ENCODE measurements around the gene ZPBP2. TPM values are rescaled to one million over a fixed set of nuclear protein-coding genes. Genes with fewer than 3 reads are reported as not detected.

ZPBP2 gene, protein sequence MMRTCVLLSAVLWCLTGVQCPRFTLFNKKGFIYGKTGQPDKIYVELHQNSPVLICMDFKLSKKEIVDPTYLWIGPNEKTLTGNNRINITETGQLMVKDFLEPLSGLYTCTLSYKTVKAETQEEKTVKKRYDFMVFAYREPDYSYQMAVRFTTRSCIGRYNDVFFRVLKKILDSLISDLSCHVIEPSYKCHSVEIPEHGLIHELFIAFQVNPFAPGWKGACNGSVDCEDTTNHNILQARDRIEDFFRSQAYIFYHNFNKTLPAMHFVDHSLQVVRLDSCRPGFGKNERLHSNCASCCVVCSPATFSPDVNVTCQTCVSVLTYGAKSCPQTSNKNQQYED
- not detected for polyA plus RNA-seq (2013, experiment 1 of 2)
- polyA plus RNA-seq (2013, experiment 2 of 2) = not detected

DNA sequence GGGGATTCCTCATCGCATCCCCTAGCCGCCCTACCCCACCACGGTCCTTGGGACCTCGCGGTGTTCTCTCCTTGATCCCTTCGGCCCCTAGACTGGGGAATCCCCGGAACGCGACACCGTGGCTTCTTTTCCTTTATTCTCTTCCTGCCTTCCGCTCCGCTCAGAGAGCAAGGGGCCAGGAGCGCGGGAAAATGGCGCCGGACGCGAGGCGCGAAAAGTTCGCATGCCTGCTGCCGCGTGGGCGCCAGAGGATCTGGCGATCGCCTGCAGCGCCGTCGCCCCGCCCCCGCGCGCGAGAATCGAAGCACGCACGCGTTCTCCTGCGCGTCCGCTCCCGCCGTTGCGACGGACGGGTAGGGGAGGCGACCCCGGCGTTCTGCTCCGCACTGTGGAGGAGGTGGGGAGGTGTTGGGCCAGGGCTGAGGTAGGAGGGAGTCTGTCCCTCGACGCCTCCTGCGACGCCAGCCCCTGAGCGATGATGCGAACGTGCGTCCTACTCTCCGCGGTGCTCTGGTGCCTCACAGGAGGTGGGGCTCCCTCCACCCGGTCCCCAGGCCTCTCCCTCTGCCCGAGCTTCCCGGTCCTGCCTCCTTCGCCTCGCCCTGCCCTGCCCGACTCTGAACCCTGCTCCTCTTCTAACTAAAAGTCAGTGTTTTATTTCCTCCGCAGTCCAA, at the start of gene ZPBP2:
TSS of gene ZPBP2 (plus strand) at position 323 of the 674 bp plus-strand sequence. CDS start at position 476, 153 bp downstream.
- WGBS, 2 donors (ENCODE audit: extremely low coverage in 2 of 2, insufficient read length in 2 of 2, insufficient replicate concordance in 1 of 2) = no CpG with 5 or more reads among the region's 67 CpGs

DNA sequence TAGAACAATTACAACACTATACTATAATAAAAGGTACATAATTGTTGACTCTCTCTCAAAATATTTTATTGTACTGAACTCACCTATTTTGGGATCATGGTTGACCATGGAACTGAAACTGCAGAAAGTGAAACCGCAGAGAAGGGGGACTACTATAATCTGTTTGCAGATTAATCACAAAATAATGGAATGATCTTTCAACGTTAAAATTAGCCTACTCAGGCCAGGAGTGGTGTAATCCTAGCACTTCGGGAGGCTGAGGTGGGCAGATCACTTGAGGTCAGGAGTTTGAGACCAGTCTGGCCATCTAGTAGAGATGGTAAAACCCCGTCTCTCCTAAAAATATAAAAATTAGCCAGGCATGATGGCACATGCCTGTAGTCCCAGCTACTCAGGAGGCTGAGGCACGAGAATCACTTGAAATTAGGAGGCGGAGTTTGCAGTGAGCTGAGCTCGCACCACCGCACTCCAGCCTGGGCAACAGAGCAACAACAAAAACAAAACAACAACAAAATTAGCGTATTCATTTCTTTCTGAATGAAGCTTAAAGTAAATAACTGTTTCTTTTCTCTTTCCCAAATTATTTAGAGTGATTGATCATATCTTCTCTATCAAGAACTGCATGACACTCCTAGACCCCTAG, 49.5 kb upstream of the ZPBP2 start:
- Histone ChIP-seq H2BK5ac (ENCODE audit: low read length) (no peak overlapping the region), H3K14ac (ENCODE audit: low read length) (no peak overlapping the region), H4K8ac (ENCODE audit: low read depth, low read length) (no peak overlapping the region), H2AFZ (ENCODE audit: low read length) (no peak overlapping the region), H2BK12ac (ENCODE audit: low read length) (no peak overlapping the region), H2AK5ac (ENCODE audit: low read depth, low read length) (no peak overlapping the region), H4K91ac (ENCODE audit: low read depth, low read length, poor library complexity) (no peak overlapping the region), H3K79me1 (ENCODE audit: low read depth, low read length) (no peaks in the 10 kb centered on the region), H2BK15ac (ENCODE audit: low read length) (no peak overlapping the region), H3K27ac (replicated peaks; ENCODE audit: low read length) (no peak overlapping the region), H3K4me3 (ENCODE audit: low read length in 2 of 2) (no peak overlapping the region), H3K4me1 (ENCODE audit: control insufficient read depth in 2 of 2, insufficient read depth in 1 of 2, low read depth in 1 of 2, low read length in 2 of 2) (peaks cover 0 to 4% of the 10 kb centered on the region in 2 donors), H3K18ac (ENCODE audit: low read length) (no peak overlapping the region), H3K23ac (ENCODE audit: low read depth, low read length, poor library complexity) (no peak overlapping the region), H3K9ac (ENCODE audit: low read depth, low read length, poor library complexity) (no peak overlapping the region), H3K9me3 (replicated peaks in 1 of 2; ENCODE audit: control insufficient read depth in 2 of 2, insufficient read depth in 1 of 2, low read depth in 1 of 2, low read length in 2 of 2) (peaks cover 2% of the 10 kb centered on the region in 2 donors), H3K27me3 (ENCODE audit: control insufficient read depth in 3 of 3, insufficient read depth in 3 of 3, low read depth in 1 of 3, low read length in 3 of 3) (peaks cover 0 to 21% (median 0%) of the 10 kb centered on the region in 3 experiments), H2BK120ac (ENCODE audit: low read depth, low read length) (no peak overlapping the region), H3K4me2 (ENCODE audit: insufficient read depth, low read length, poor library complexity, severe bottlenecking) (no peak overlapping the region), H3K36me3 (replicated peaks in 1 of 2; ENCODE audit: control insufficient read depth in 2 of 2, insufficient read depth in 2 of 2, low read length in 2 of 2) (no peaks in the 10 kb centered on the region), H3K4ac (ENCODE audit: low read length) (no peak overlapping the region)
- WGBS, 2 donors (ENCODE audit: extremely low coverage in 2 of 2, insufficient read length in 2 of 2, insufficient replicate concordance in 1 of 2) = no CpG with 5 or more reads among the region's 9 CpGs
- no peak for DNase-seq (ENCODE audit: low spot score)

More for the DNA sequence above, at the start of gene ZPBP2:
- Histone ChIP-seq H3K27me3 (ENCODE audit: control insufficient read depth in 3 of 3, insufficient read depth in 3 of 3, low read depth in 1 of 3, low read length in 3 of 3) (peaks cover 4 to 63% (median 26%) of the 10 kb centered on the region in 3 experiments), H2AFZ (ENCODE audit: low read length) (no peak within 1 kb of the TSS), H3K4me3 (ENCODE audit: low read length in 2 of 2) (no peak within 1 kb of the TSS), H3K23ac (ENCODE audit: low read depth, low read length, poor library complexity) (peak within 1 kb of the TSS; percentile 61), H3K14ac (ENCODE audit: low read length) (no peak within 1 kb of the TSS), H4K91ac (ENCODE audit: low read depth, low read length, poor library complexity) (no peak within 1 kb of the TSS), H4K8ac (ENCODE audit: low read depth, low read length) (no peak within 1 kb of the TSS), H3K27ac (replicated peaks; ENCODE audit: low read length) (no peak within 1 kb of the TSS), H2AK5ac (ENCODE audit: low read depth, low read length) (no peak within 1 kb of the TSS), H3K4me1 (ENCODE audit: control insufficient read depth in 2 of 2, insufficient read depth in 1 of 2, low read depth in 1 of 2, low read length in 2 of 2) (no peaks in the 10 kb centered on the region), H2BK120ac (ENCODE audit: low read depth, low read length) (no peak within 1 kb of the TSS), H2BK12ac (ENCODE audit: low read length) (no peak within 1 kb of the TSS), H3K79me1 (ENCODE audit: low read depth, low read length) (no peaks in the 10 kb centered on the region), H3K18ac (ENCODE audit: low read length) (no peak within 1 kb of the TSS), H3K9ac (ENCODE audit: low read depth, low read length, poor library complexity) (no peak within 1 kb of the TSS), H3K4me2 (ENCODE audit: insufficient read depth, low read length, poor library complexity, severe bottlenecking) (no peak within 1 kb of the TSS), H2BK5ac (ENCODE audit: low read length) (no peak within 1 kb of the TSS), H2BK15ac (ENCODE audit: low read length) (no peak within 1 kb of the TSS), H3K4ac (ENCODE audit: low read length) (no peak within 1 kb of the TSS), H3K36me3 (replicated peaks in 1 of 2; ENCODE audit: control insufficient read depth in 2 of 2, insufficient read depth in 2 of 2, low read length in 2 of 2) (no peaks in the 10 kb centered on the region), H3K9me3 (replicated peaks in 1 of 2; ENCODE audit: control insufficient read depth in 2 of 2, insufficient read depth in 1 of 2, low read depth in 1 of 2, low read length in 2 of 2) (peaks cover 2 to 5% of the 10 kb centered on the region in 2 donors)
- no peak for DNase-seq (ENCODE audit: low spot score)

DNA sequence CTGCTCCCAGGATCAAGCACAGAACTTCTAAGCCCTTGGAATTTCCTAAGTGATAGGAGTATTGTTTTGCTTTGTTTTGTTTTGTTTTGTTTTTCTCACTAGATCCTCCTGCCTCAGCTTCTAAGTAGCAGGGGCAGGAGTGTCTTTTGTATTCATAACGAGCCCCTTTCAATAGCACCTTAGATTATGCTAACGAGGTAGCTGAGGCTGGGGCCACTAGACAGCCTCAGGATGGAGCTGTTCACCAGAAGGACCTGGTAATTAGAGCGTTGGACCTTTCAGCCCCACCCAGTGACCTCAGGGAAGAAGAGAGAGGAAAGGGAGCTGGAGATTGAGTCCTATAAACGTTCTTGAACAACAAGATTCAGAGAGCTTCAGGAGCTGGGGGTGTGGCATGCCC, 47.5 kb upstream of the ZPBP2 start:
- Histone ChIP-seq H3K9ac (ENCODE audit: low read depth, low read length, poor library complexity) (no peak overlapping the region), H3K4me1 (ENCODE audit: control insufficient read depth in 2 of 2, insufficient read depth in 1 of 2, low read depth in 1 of 2, low read length in 2 of 2) (peaks cover 0 to 4% of the 10 kb centered on the region in 2 donors), H3K23ac (ENCODE audit: low read depth, low read length, poor library complexity) (no peak overlapping the region), H2BK15ac (ENCODE audit: low read length) (no peak overlapping the region), H3K27ac (replicated peaks; ENCODE audit: low read length) (no peak overlapping the region), H2BK5ac (ENCODE audit: low read length) (no peak overlapping the region), H2AFZ (ENCODE audit: low read length) (no peak overlapping the region), H3K36me3 (replicated peaks in 1 of 2; ENCODE audit: control insufficient read depth in 2 of 2, insufficient read depth in 2 of 2, low read length in 2 of 2) (no peaks in the 10 kb centered on the region), H3K4ac (ENCODE audit: low read length) (no peak overlapping the region), H2AK5ac (ENCODE audit: low read depth, low read length) (no peak overlapping the region), H3K27me3 (ENCODE audit: control insufficient read depth in 3 of 3, insufficient read depth in 3 of 3, low read depth in 1 of 3, low read length in 3 of 3) (peaks cover 0 to 1% (median 0%) of the 10 kb centered on the region in 3 experiments), H4K91ac (ENCODE audit: low read depth, low read length, poor library complexity) (no peak overlapping the region), H3K79me1 (ENCODE audit: low read depth, low read length) (no peaks in the 10 kb centered on the region), H4K8ac (ENCODE audit: low read depth, low read length) (no peak overlapping the region), H2BK12ac (ENCODE audit: low read length) (peak overlapping the region; percentile 3), H2BK120ac (ENCODE audit: low read depth, low read length) (no peak overlapping the region), H3K9me3 (replicated peaks in 1 of 2; ENCODE audit: control insufficient read depth in 2 of 2, insufficient read depth in 1 of 2, low read depth in 1 of 2, low read length in 2 of 2) (peaks cover 5 to 10% of the 10 kb centered on the region in 2 donors), H3K4me2 (ENCODE audit: insufficient read depth, low read length, poor library complexity, severe bottlenecking) (no peak overlapping the region), H3K4me3 (ENCODE audit: low read length in 2 of 2) (no peak overlapping the region), H3K14ac (ENCODE audit: low read length) (no peak overlapping the region), H3K18ac (ENCODE audit: low read length) (no peak overlapping the region)
- WGBS, 2 donors (ENCODE audit: extremely low coverage in 2 of 2, insufficient read length in 2 of 2, insufficient replicate concordance in 1 of 2) = no CpG with 5 or more reads among the region's 4 CpGs
- peak; percentile 17 for DNase-seq (ENCODE audit: low spot score)

DNA sequence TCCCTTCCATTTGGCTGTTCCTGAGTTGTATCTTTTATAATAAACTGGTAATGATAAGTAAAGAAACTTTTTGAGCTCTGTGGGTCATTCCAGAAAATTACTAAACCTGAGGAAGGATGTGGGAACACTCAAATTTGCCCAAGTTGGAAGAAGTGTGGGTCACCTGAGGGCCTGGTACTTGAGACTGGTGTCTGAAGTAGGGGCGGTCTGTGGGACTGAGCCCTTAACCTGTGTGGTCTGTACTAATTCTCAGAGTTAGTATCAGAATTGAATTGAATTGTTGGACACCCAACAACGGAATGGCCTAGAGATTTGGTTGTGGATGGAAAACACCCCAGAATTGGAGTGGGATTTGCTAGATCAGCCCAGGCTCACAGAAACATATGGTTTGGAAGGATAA, 47.0 kb upstream of the ZPBP2 start:
- Histone ChIP-seq H2BK5ac (ENCODE audit: low read length) (no peak overlapping the region), H3K9me3 (replicated peaks in 1 of 2; ENCODE audit: control insufficient read depth in 2 of 2, insufficient read depth in 1 of 2, low read depth in 1 of 2, low read length in 2 of 2) (peaks cover 5 to 10% of the 10 kb centered on the region in 2 donors), H3K4me1 (ENCODE audit: control insufficient read depth in 2 of 2, insufficient read depth in 1 of 2, low read depth in 1 of 2, low read length in 2 of 2) (peaks cover 0 to 4% of the 10 kb centered on the region in 2 donors), H2AFZ (ENCODE audit: low read length) (no peak overlapping the region), H3K23ac (ENCODE audit: low read depth, low read length, poor library complexity) (no peak overlapping the region), H3K18ac (ENCODE audit: low read length) (no peak overlapping the region), H3K4me2 (ENCODE audit: insufficient read depth, low read length, poor library complexity, severe bottlenecking) (no peak overlapping the region), H2AK5ac (ENCODE audit: low read depth, low read length) (no peak overlapping the region), H4K8ac (ENCODE audit: low read depth, low read length) (no peak overlapping the region), H3K4ac (ENCODE audit: low read length) (no peak overlapping the region), H3K9ac (ENCODE audit: low read depth, low read length, poor library complexity) (no peak overlapping the region), H3K14ac (ENCODE audit: low read length) (no peak overlapping the region), H3K36me3 (replicated peaks in 1 of 2; ENCODE audit: control insufficient read depth in 2 of 2, insufficient read depth in 2 of 2, low read length in 2 of 2) (no peaks in the 10 kb centered on the region), H3K27ac (replicated peaks; ENCODE audit: low read length) (no peak overlapping the region), H2BK120ac (ENCODE audit: low read depth, low read length) (no peak overlapping the region), H2BK15ac (ENCODE audit: low read length) (no peak overlapping the region), H4K91ac (ENCODE audit: low read depth, low read length, poor library complexity) (no peak overlapping the region), H2BK12ac (ENCODE audit: low read length) (no peak overlapping the region), H3K79me1 (ENCODE audit: low read depth, low read length) (no peaks in the 10 kb centered on the region), H3K4me3 (ENCODE audit: low read length in 2 of 2) (no peak overlapping the region), H3K27me3 (ENCODE audit: control insufficient read depth in 3 of 3, insufficient read depth in 3 of 3, low read depth in 1 of 3, low read length in 3 of 3) (no peaks in the 10 kb centered on the region)
- no CpG with 5 or more reads among the region's 2 CpGs for WGBS, 2 donors (ENCODE audit: extremely low coverage in 2 of 2, insufficient read length in 2 of 2, insufficient replicate concordance in 1 of 2)
- DNase-seq (ENCODE audit: low spot score) = no peak

Data from neuronal stem cell (in vitro differentiated cells).